ENCODE measurements around the gene DDX28.
"Not testable (repeated sequence)": the region's sequence is repeated elsewhere in the genome, so short reads cannot be mapped to it uniquely, and the experiment has no call there.

The DDX28 gene

DNA sequence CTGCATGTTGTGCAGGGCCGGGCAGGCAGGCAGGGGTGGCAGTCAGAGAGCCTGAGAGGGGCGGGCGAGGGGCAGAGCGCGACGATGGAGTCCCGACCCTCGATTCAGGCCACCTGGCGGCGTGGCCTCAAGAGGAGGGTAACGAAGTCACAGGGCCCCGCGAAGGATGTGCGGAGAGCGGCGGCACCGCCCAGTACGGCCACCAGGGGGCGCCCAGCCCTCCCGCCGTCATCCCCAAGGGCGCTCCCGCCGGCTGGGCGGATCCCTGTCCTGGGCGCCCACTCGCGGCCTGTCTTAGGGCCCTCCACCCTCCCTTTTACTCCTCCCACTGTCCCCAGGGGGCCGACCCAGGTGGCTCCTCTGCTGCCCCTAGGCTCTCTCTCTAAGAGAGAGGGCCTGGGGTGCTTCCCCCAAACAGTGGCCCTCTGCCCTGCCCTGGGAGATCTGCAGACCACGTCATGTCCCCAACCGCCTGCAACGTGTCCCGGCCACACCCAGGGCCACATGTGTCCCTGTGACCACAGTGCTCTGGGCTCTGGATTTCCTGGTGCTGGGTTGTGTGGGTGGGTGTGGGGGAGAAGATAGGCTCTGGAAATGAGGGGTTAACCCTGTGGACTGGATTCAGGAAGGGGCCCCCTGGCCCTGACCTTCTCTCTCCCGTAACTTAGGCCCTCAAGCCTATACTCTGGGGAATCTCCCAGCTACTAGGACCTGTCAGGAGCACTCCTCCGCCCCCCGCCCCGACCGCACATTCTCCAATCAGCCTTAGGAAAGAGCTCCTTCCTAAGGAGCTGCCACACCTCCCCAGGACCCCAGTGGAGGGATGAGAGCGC lies 29.6 kb downstream of the DDX28 start:
- DNase-seq, result peak; percentile 5 to 39

DNA sequence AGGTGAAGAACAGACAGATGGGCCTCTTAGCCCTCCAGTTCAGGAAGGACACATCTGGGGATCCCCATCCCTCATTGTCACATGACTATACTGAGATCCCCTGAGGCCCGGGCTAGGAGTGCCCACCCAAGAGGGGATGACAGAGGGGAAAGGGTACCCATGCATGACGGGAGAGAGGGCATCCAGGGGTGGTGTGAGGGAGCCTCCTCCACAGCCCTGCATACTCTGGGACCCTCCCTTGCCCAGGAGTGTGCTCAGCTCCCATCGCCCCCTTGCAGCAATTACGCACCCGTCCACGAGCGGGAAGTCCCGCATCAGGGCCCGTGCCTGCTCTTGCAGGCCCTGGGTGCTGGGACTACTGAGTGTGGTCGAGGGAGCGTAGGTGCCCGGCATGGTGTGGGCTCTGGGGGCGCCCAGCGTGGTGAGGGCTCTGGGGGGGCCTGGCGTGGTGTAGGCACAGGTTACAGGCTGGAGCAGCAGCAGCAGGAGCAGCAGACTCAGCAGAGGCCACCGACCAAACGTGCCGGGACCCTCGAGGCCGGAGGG lies 30.3 kb downstream of the DDX28 start:
- no peak for DNase-seq

DNA sequence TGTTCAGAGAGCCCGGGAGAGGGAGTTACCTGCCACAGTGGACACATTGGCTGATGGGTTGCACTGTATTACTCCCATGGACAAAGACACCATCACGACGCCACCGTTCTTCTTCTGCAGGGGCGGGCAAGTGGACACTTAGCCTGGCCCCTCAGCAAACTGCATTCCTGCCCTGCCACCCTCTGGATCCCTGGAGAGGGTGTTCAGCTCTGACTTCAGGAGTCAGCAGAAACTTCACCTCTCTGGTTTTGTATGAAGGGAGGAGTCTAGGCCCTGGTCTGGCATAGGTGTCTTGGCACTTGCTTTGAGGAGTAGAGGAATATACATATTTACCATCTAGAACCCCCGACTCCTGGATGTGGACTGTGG lies 33.0 kb downstream of the DDX28 start:
- DNase-seq, result no peak

DNA sequence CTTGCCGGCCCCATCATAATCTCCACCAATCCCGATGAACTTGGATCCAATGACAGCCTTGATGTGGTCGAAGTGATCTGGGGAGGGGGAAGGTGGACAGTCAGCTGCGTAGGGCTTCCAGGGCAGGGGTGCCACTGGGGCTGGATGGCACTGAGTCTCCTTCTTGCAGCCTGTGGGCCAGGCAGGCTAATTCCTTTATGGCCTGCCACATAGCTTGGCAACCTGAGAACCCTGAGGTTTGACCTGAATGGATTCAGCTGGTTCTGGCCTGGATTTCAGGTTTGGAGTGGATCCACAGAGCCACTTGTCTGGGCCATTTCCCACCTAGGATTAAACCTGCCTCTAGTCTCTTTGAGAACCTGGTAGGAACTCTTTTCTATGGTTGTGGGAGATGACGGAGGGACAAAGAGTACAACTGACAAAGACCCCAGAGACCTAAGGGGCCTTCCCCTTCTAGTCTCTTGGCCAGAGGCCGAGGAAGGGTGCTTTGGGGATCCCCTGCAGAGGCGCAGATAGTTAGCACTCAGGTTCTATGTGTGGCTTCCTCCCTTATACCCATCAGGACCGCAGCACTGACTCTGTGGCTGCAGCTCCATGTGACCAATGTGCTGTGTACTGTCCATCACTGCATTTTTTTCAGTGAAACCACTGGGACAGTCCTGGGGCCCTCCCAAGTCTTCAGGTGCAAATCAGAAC lies 33.6 kb downstream of the DDX28 start:
- no peak for DNase-seq

DNA sequence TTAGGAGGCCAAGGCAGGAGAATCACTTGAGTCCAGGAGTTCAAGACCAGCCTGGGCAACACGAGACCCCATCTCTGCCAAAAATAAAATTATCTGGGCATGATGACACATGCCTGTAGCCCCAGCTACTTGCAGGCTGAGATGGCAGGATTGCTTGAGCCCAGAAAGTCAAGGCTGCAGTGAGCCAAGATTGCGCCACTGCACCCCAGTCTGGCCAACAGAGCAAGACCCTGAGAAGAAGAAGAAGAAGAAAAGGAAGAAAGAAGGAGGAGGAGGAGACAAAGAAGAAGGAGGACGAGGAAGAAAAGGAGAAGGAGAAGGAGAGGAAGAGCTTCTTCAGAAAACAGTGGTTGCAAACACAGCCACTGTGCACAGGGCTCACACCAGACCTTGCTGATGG lies 34.4 kb downstream of the DDX28 start:
- no peak for DNase-seq

DNA sequence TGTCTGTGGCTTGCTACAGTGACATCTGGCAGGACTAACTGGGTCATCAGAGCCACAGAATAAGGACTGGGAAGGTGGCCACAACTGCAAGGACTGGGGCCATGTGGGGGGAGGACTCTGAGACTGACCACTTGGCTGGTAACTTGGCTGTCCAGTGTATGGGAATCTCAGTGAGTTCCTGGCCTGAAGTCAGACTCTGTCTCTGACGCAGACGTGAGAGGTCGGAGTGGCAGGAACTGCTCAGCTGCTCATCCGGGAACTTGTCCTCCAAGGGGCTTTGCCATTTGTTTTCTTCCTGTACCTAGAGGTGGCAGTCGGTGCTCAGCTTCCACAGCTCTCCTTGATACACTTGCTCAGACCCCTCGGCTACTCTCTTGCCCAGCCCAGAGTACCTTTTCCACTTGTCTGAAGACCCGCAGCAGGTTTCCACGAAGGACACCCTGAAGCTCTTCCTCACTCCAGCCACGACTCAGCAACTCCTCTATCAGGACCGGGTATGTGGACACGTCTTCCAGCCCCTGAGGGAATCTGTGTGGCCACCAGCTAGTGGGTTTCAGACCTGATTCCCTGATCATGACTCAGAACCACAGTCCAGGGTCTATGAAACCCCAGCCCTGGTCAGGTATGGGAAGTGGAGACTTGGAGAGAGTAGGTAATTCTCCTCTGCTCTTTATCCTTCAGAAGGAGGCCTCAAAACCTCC lies 35.4 kb downstream of the DDX28 start:
- no peak for DNase-seq

DNA sequence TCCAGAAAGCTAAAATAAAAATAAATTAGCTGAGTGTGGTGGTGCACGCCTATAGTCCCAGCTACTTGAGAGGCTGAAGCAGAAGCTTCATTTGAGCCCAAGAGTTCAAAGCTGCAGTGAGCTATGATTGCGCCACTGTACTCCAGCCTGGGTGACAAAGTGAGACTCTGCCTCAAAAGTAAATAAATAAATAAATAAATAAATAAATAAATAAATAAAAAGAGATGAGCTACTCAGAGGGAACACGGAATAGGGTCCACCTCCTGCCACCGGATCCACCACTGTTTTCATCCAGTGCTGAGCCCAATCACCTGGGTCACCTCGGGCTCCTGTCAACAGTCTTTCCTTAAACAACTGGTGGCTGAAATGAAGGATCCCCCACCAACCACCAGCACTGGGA lies 36.1 kb downstream of the DDX28 start:
- DNase-seq, result no peak

DNA sequence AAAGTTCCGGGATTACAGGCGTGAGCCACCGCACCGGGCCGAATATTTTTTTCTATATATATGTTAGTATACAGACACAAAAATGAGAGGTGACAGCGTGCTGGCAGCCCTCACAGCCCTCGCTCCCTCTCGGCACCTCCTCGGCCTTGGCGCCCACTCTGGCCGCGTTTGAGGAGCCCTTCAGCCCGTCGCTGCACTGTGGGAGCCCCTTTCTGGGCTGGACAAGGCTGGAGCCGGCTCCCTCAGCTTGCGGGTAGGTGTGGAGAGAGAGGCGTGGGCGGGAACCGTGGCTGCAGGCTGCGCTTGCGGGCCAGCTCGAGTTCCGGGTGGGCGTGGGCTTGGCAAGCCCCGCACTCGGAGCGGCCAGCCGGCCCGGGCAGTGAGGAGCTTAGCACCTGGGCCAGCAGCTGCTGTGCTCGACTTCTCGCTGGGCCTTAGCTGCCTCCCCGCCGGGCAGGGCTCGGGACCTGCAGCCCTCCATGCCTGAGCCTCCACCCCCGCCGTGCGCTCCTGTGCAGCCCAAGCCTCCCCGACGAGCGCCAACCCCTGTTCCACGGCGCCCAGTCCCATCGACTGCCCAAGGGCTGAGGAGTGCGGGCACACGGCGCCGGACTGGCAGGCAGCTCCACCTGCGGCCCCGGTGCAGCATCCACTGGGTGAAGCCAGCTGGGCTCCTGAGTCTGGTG lies 40.9 kb downstream of the DDX28 start:
- DNase-seq, result no peak

DNA sequence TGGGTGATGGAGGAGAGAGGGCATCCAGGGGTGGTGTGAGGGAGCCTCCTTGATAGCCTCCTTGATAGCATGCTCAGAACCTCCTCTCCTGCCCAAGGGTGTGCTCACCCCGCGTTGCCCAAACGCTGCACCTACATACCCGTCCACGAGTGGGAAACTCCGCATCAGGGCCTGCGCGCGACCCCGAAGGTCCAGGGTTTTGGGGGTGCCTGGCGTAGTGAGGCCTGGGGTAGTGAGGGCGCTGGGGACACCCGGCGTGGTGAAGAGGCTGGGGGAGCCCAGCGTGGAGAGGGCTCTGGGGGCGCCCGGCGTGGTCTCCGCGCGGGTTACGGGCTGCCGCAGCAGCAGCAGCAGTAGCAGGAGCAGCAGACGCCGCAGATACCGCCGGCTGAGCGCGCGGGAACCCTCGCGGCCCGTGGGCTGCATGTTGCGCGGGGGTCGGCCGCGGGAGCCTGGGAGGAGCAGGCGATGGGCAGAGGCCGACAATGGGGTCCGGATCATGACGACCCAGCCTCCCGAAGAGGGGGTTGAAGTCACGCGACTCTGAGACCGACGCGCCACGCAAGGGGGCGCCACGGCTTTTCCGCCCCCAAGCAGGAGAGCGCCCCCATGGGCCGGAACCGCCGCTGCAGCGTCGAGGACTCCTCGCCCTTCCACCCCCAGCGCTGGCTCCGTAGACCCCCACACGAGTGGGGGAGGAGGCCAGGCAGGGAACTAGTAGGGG lies 42.9 kb downstream of the DDX28 start, which contains the start of gene DPEP3:
TSS of gene DPEP3 (minus strand) at position 545 of the 724 bp plus-strand sequence. CDS start at position 426, 119 bp downstream.
- DNase-seq, result no peak

DNA sequence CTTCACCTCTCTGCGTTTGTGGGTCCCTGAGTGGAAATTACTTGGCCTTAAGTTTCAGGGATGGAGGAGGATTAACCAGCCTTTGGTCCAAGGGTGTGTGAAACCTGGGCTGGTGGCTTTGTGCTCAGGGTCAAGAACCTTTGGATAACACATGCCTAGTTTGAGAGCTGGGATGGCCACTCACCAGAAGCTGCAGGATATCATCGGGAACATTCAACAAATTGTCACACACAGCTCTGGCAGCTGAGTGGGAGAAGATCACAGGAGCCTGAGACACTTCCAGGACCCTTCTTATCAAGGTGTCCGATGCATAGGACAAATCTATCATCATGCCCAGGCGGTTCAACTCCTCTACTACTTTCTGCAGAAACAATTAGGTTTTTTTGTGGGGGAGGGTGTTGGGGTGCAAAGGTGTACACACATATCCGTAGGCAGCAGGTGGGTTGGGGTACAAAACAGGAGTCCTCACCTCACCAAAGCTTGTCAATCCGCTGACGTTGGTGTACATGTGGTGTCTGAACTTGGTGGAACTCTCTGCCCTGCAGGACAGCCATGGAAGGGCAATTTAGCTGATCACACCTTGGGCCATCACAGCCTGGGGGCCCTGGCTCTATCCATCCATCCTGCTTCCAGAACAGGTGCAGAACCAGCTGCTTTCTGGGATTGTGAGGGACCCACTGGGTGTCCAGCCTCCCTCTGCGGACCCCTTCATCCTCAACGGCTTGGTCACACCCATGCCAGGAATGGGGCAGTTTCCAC lies 45.4 kb downstream of the DDX28 start:
- DNase-seq, result no peak

DNA sequence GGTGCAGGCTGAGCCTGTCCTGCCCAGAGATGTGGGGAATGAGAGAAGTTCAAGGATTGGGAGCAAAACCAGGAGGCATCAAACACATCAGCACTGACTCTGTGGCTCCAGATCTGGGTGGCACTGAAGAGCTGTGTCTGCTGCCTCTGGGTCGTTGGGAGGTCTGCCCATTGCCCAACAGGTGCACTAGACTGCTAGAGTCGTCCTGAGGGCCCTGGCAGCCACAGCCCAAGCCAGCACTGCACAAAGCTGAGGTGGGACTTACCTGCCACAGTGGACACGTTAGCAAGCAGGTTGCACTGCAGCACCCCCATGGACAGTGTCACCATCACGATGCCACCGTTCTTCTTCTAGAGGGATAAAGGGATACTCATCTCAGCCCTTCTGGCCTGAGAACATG lies 46.0 kb downstream of the DDX28 start:
- DNase-seq, result no peak

DNA sequence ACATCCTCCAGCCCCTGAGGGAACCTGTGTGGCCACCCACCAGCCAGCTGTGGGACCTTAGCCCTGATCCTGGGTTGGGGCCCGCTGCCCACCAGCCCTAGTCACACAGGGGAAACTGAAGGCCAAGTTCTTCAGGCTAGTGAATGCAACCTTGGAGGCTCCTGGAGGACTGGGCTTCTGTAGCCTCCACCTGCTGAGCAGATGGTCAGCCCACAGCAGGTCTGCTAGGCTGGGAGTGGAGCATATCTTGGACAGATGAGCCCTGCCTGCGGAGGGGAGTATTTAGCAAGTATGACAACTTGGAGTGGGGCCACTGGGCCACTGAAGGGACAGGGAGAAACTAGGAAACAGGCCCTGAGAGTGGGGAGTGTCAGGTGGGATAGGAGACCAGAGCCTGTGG lies 46.8 kb downstream of the DDX28 start:
- no peak for DNase-seq

DNA sequence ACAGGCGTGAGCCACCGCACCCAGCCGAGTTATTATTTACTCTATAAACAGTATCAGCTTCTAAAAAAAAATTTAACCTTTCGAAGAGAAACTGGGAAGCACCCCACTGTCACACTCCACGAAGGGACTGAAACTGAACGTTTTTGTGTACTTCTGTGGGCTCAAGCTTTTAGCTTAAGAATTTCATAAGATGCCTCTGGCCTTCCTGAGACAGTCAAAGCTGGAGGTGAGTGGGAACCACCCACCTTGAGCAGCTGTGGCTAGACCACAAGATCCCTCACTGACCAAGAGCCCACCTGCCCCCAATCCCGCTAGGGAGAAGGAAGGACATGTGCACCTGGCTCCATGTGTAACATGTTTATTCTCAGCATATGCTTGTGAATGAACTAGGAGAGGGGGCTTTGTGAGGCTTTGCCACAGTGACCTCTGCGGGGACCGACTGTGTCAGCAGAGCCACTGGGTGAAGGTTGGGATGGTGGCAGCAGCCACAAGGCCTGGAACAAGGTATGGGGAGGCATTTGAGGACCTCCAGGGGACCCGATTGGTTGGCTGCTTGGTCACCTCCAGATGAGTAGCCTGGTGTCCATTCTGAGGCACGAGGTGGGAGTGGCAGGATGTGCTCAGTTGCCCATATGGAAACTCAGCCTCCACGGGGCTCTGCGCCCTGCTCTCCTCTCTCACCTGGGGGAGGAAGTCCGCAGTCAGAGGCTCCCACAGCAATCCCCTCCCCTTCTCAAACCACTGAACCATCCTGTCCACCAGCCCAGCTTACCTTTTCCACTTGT lies 47.5 kb downstream of the DDX28 start:
- no peak for DNase-seq

DNA sequence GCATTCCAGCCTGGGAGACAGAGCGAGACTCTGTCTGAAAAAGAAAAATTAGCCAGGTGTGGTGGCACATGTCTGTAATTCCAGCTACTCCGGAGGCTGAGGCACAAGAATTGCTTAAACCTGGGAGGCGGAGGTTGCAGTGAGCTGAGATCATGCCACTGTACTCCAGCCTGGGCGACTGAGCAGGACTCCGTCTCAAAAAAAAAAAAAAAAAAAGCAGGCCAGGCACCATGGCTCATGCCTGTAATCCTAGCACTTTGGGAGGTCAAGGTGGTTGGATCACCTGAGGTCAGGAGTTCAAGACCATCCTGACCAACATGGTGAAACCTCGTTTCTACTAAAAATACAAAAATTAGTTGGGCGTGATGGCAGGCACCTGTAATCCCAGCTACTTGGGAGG lies 50.7 kb downstream of the DDX28 start:
- DNase-seq, result not testable (repeated sequence)

DNA sequence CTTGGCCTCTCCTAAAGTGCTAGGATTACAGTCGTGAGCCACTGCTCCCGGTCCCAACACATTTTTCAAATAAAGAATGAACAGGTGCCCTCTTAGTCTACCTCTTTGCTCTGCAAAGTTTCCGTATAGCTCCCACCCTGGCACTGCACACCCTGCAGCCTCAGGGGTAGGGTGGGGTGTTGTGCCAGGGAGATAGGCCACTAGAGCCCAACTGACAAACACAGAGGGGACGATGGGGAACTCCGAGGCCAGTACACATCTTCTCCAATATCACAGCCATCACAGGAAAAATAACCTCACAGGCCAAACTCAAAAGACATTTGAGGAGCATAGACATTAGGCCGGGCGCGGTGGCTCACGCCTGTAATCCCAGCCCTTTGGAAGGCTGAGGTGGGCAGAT lies 51.9 kb downstream of the DDX28 start:
- no peak for DNase-seq

All from hippocampal formation (tissue), 2 donors.